Calu3 (cell line): ENCODE results near the gene GTSE1. TPM values are rescaled to one million over a fixed set of nuclear protein-coding genes. Genes with fewer than 3 reads are reported as not detected.

Experiments
- BruUV-seq: library from RNA; stranded (reverse); fragments of 400-500 nt; replicated peaks from 2 replicates; lab custom pipeline; 2021; lab: Mats Ljungman, UMichigan
- CTCF ChIA-PET: fragments of 300-600 bp; sonication (Branson Sonifier 250); formaldehyde crosslinking; loops from one replicate; lab custom pipeline; 2022; ENCODE audit warnings: antibody characterized with exemption; lab: Charles Lee
- DNase-seq: peaks from one replicate; pipeline ENCODE4 v3.0.0; 2022
- H3K27ac Mint-ChIP-seq: one replicate; pipeline ENCODE4 v1.8.0; 2022; ENCODE audit warnings: mixed read lengths; ENCODE audit not compliant: unreplicated experiment
- H3K27me3 Mint-ChIP-seq: one replicate; pipeline ENCODE4 v1.8.0; 2022; ENCODE audit warnings: mixed read lengths; ENCODE audit not compliant: unreplicated experiment
- H3K36me3 Mint-ChIP-seq: one replicate; pipeline ENCODE4 v1.8.0; 2022; ENCODE audit warnings: mild to moderate bottlenecking, moderate library complexity, mixed read lengths; ENCODE audit not compliant: insufficient read depth, unreplicated experiment
- H3K4me1 Mint-ChIP-seq: one replicate; pipeline ENCODE4 v1.8.0; 2022; ENCODE audit warnings: mild to moderate bottlenecking, low read depth, mixed read lengths; ENCODE audit not compliant: unreplicated experiment
- H3K4me3 Mint-ChIP-seq: one replicate; pipeline ENCODE4 v1.8.0; 2022; ENCODE audit warnings: mild to moderate bottlenecking, low read depth, moderate library complexity, mixed read lengths; ENCODE audit not compliant: unreplicated experiment
- H3K9me3 Mint-ChIP-seq: one replicate; pipeline ENCODE4 v1.8.0; 2022; ENCODE audit warnings: low read depth, mixed read lengths; ENCODE audit not compliant: unreplicated experiment
- intact Hi-C: fragments of 100-400 bp; cut with micrococcal nuclease; formaldehyde crosslinking; loops from one replicate; pipeline ENCODE4 v1.10.0; 2022; ENCODE audit not compliant: unreplicated experiment
- total RNA-seq: library from RNA; stranded (reverse); gene quantifications from 2 replicates; pipeline ENCODE4 v1.2.3, GENCODE V29; 2022
- TF ChIP-seq, protein P1 (sequence below): fragments of 200-600 bp; IDR thresholded peaks from one replicate; pipeline ENCODE4 v1.8.0; 2022; ENCODE audit warnings: antibody characterized with exemption; ENCODE audit not compliant: unreplicated experiment

The GTSE1 gene
- total RNA-seq, 1 experiment from 2014 or later: 53.5 TPM

DNA sequence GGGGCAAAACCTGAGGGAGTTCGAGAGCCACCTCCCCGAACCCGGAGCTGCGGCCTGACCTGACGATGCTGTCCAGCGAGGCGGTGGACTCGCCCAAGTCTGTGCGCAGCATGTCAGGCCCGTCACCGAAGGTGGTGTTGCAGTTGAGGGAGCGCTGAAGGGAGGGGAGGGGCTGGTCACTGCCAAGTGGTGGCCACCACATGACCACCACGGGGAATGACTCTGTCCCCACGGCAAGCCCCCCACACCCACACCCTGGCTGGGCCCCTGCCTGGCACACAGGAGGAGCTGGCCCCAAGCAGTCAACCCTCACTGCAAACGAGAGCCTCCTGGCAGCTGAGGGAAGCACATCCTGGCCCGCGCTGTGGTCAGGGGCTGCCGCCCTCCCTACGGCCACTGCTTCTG is 69.7 kb downstream of the GTSE1 start:
- Mint-ChIP-seq H3K27ac (no peak overlapping the region), H3K4me3 (no peak overlapping the region), H3K4me1 (peaks cover 36% of the 10 kb centered on the region), H3K27me3 (no peaks in the 10 kb centered on the region), H3K9me3 (no peaks in the 10 kb centered on the region), H3K36me3 (peaks cover 43% of the 10 kb centered on the region)
- BruUV-seq: no TSS peak
- intact Hi-C loops: loop anchor here (5.0 kb wide), 1 partner anchor 176 kb away; no protein-coding TSS in a partner anchor
- TF ChIP-seq, protein P1, sequence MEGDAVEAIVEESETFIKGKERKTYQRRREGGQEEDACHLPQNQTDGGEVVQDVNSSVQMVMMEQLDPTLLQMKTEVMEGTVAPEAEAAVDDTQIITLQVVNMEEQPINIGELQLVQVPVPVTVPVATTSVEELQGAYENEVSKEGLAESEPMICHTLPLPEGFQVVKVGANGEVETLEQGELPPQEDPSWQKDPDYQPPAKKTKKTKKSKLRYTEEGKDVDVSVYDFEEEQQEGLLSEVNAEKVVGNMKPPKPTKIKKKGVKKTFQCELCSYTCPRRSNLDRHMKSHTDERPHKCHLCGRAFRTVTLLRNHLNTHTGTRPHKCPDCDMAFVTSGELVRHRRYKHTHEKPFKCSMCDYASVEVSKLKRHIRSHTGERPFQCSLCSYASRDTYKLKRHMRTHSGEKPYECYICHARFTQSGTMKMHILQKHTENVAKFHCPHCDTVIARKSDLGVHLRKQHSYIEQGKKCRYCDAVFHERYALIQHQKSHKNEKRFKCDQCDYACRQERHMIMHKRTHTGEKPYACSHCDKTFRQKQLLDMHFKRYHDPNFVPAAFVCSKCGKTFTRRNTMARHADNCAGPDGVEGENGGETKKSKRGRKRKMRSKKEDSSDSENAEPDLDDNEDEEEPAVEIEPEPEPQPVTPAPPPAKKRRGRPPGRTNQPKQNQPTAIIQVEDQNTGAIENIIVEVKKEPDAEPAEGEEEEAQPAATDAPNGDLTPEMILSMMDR: no peak
- no peak for DNase-seq
- CTCF ChIA-PET: no interaction called here

GRCh38 chr22:46366801-46367706 is 70.4 kb downstream of the GTSE1 start:
- TF ChIP-seq, protein P1: no peak
- CTCF ChIA-PET: interaction anchor here (0.7 to 1.8 kb wide), 16 partner anchors 8 to 208 kb away, joined by 3 to 37 read pairs (median 5); partner anchors contain the start of gene TRMU
- peaks cover 40% of the 10 kb centered on the region for H3K36me3 Mint-ChIP-seq
- intact Hi-C loops: loop anchor here (1.0 to 5.0 kb wide), 2 partner anchors 23 to 175 kb away; no protein-coding TSS in a partner anchor
- DNase-seq: no peak
- peaks cover 43% of the 10 kb centered on the region for H3K4me1 Mint-ChIP-seq
- no peak overlapping the region for H3K27ac Mint-ChIP-seq
- H3K4me3 Mint-ChIP-seq: no peak overlapping the region
- H3K27me3 Mint-ChIP-seq: no peaks in the 10 kb centered on the region
- no TSS peak for BruUV-seq
- H3K9me3 Mint-ChIP-seq: no peaks in the 10 kb centered on the region

- peak; percentile 89 for DNase-seq
- intact Hi-C loops: loop anchor here (1.0 to 5.0 kb wide), 2 partner anchors 23 to 175 kb away; no protein-coding TSS in a partner anchor
- no TSS peak for BruUV-seq
- CTCF ChIA-PET: interaction anchor here (0.7 to 1.8 kb wide), 16 partner anchors 9 to 207 kb away, joined by 3 to 37 read pairs (median 5); partner anchors contain the start of gene TRMU
- Mint-ChIP-seq H3K4me1 (peaks cover 47% of the 10 kb centered on the region), H3K36me3 (peaks cover 33% of the 10 kb centered on the region), H3K4me3 (no peak overlapping the region), H3K27me3 (no peaks in the 10 kb centered on the region), H3K9me3 (no peaks in the 10 kb centered on the region), H3K27ac (no peak overlapping the region)
- TF ChIP-seq, protein P1: peak; percentile 98
Measured at GRCh38 chr22:46367707-46368191, 71.1 kb downstream of the GTSE1 start.

- no peaks in the 10 kb centered on the region for H3K27me3 Mint-ChIP-seq
- H3K9me3 Mint-ChIP-seq: no peaks in the 10 kb centered on the region
- no peak overlapping the region for H3K4me3 Mint-ChIP-seq
- no TSS peak for BruUV-seq
- peak overlapping the region; percentile 54 for H3K27ac Mint-ChIP-seq
- DNase-seq: no peak
- peaks cover 50% of the 10 kb centered on the region for H3K4me1 Mint-ChIP-seq
- TF ChIP-seq, protein P1: no peak
- intact Hi-C loops: loop anchor here (5.0 kb wide), 1 partner anchor 174 kb away; no protein-coding TSS in a partner anchor
- peaks cover 27% of the 10 kb centered on the region for H3K36me3 Mint-ChIP-seq
- CTCF ChIA-PET: interaction anchor here (0.7 to 1.8 kb wide), 11 partner anchors 10 to 207 kb away, joined by 4 to 37 read pairs (median 7); partner anchors contain the start of gene TRMU
Measured at GRCh38 chr22:46368422-46368821, 71.8 kb downstream of the GTSE1 start.
